Endothelial cell of umbilical vein (primary cell): ENCODE data around the gene CENPK. TPM values are rescaled to one million over a fixed set of nuclear protein-coding genes. Genes with fewer than 3 reads are reported as not detected.
"Not testable (repeated sequence)": the region's sequence is repeated elsewhere in the genome, so short reads cannot be mapped to it uniquely, and the experiment has no call there.

Experiments used
- BruUV-seq: library from RNA; stranded (reverse); fragments of 400-500 nt; replicated peaks from 2 replicates; lab custom pipeline; 2021; lab: Mats Ljungman, UMichigan
- CTCF ChIA-PET: fragments of 300-600, 350-600 bp; sonication (Branson Sonifier 250); formaldehyde crosslinking; loops from one replicate; lab custom pipeline; 2021; ENCODE audit warnings: antibody characterized with exemption, inconsistent platforms; lab: Charles Lee
- POLR2A ChIA-PET: fragments of 300-600, 350-600 bp; sonication (Branson Sonifier 250); formaldehyde crosslinking; loops from one replicate; lab custom pipeline; 2021; ENCODE audit warnings: antibody characterized with exemption, inconsistent platforms; lab: Charles Lee
- DNase-seq: peaks from one replicate; pipeline ENCODE4 v3.0.0-alpha.2; 2011; ENCODE audit warnings: low read depth, low spot score
- FAIRE-seq: peaks from 2 replicates; lab custom pipeline; 2011; peaks lifted over from hg19 to GRCh38; lab: Jason Lieb, UNC
- H2AFZ ChIP-seq: 2 replicates; pipeline ENCODE4 v1.6.0; 2012; ENCODE audit warnings: low read depth, low read length, control low read depth, inconsistent platforms
- H3K27ac ChIP-seq: 2 replicates; pipeline ENCODE4 v1.5.1; 2011; ENCODE audit warnings: low read depth, mild to moderate bottlenecking, control low read depth, low read length, moderate library complexity; ENCODE audit not compliant: insufficient read depth
- H3K27me3 ChIP-seq, 2 experiments: 2 replicates each; pipeline versions ENCODE4 v1.6.0 to v1.6.1; 2011; ENCODE audit warnings: low read length in 2 of 2, mixed read lengths in 1 of 2; ENCODE audit not compliant: control insufficient read depth in 2 of 2, insufficient read depth in 2 of 2
- H3K36me3 ChIP-seq, 2 experiments: 2 replicates in 1 of 2; 3 replicates in 1 of 2; pipeline ENCODE4 v1.5.1; 2011; ENCODE audit warnings: low read length in 2 of 2, mild to moderate bottlenecking in 1 of 2, moderate library complexity in 1 of 2; ENCODE audit not compliant: control insufficient read depth in 2 of 2, insufficient read depth in 2 of 2; ENCODE audit errors: extremely low read depth in 1 of 2
- H3K4me1 ChIP-seq: 3 replicates; pipeline ENCODE4 v1.5.1; 2011; ENCODE audit warnings: mild to moderate bottlenecking, low read length; ENCODE audit not compliant: control insufficient read depth, insufficient read depth; ENCODE audit errors: extremely low read depth
- H3K4me2 ChIP-seq: 2 replicates; pipeline ENCODE4 v1.6.1; 2011; ENCODE audit warnings: low read length, control low read depth, mixed read lengths; ENCODE audit not compliant: insufficient read depth
- H3K4me3 ChIP-seq, 3 experiments: fragments of 200-600 bp in 1 of 3; sonication (generic), shearing (Covaris generic) in 1 of 3; replicated peaks in 1 of 3; 2 replicates each; pipeline ENCODE4 v1.5.1; 2011 to 2016; ENCODE audit warnings: control low read depth in 3 of 3, low read length in 3 of 3, mild to moderate bottlenecking in 2 of 3, inconsistent platforms in 1 of 3, low read depth in 1 of 3, moderate library complexity in 1 of 3; ENCODE audit not compliant: insufficient read depth in 1 of 3
- H3K79me2 ChIP-seq: 2 replicates; pipeline ENCODE4 v1.6.0; 2012; ENCODE audit warnings: low read length, inconsistent platforms; ENCODE audit not compliant: control insufficient read depth, insufficient read depth
- H3K9ac ChIP-seq: replicated peaks from 2 replicates; pipeline ENCODE3; 2011; ENCODE audit warnings: low read length, control low read depth; ENCODE audit not compliant: insufficient read depth; ENCODE audit errors: extremely low read depth
- H3K9me1 ChIP-seq: replicated peaks from 3 replicates; pipeline ENCODE4 v1.6.0; 2011; ENCODE audit warnings: mild to moderate bottlenecking, low read length; ENCODE audit not compliant: control insufficient read depth, insufficient read depth; ENCODE audit errors: extremely low read depth
- H3K9me3 ChIP-seq: replicated peaks from 2 replicates; pipeline ENCODE4 v1.5.1; 2012; ENCODE audit warnings: low read length, inconsistent platforms; ENCODE audit not compliant: control insufficient read depth, insufficient read depth
- H4K20me1 ChIP-seq: replicated peaks from 2 replicates; pipeline ENCODE3; 2011; ENCODE audit warnings: mild to moderate bottlenecking, low read length; ENCODE audit not compliant: control insufficient read depth, insufficient read depth; ENCODE audit errors: extremely low read depth
- FOS ChIP-seq: IDR thresholded peaks from 2 replicates; pipeline ENCODE4 v1.6.1; 2011; ENCODE audit warnings: mild to moderate bottlenecking, low read length, moderate library complexity, borderline replicate concordance; ENCODE audit not compliant: insufficient read depth
- POLR2AphosphoS5 ChIP-seq: IDR thresholded peaks from 2 replicates; pipeline ENCODE4 v1.6.1; 2012; ENCODE audit warnings: low read depth, mild to moderate bottlenecking, control low read depth, low read length, moderate library complexity; ENCODE audit not compliant: insufficient read depth
- dilution Hi-C: fragments of 300-500 bp; cut with MboI; formaldehyde crosslinking; loops from one replicate; pipeline ENCODE4 v1.15.0; 2019; ENCODE audit warnings: low sequenced_read_pairs; ENCODE audit not compliant: extremely low pct_ligation_motif_present
- intact Hi-C: fragments of 100-400 bp; cut with micrococcal nuclease; formaldehyde crosslinking; loops from one replicate; pipeline ENCODE4 v1.10.0; 2022
- polyA plus RNA-seq, 4 experiments: library from polyadenylated mRNA; depleted of rRNA in 3 of 4; stranded (reverse) in 3 of 4; unstranded in 1 of 4; fragments of >200 nt; gene quantifications; 2 replicates each; pipeline versions ENCODE4 v1.2.1 to v1.2.3, GENCODE V29; 2011 to 2012; ENCODE audit warnings: missing spikeins in 1 of 4
- total RNA-seq: library from RNA; stranded (reverse); gene quantifications from 2 replicates; pipeline ENCODE4 v1.2.3, GENCODE V29; 2021

Gene CENPK
- total and polyA plus RNA-seq, 2 donors (not counting 3 experiments of a cell fraction or from before 2014, with no cell fraction given): 8.0 to 50.7 TPM

GRCh38 chr5:65611524-65611923 lies 48.6 kb upstream of the CENPK start:
- no peak for TF ChIP-seq FOS
- no peak for TF ChIP-seq POLR2AphosphoS5
- no peak for FAIRE-seq
- no peak overlapping the region for H2AFZ ChIP-seq
- no TSS peak for BruUV-seq
- H4K20me1 ChIP-seq: no peaks in the 10 kb centered on the region
- no peaks in the 10 kb centered on the region for H3K9me3 ChIP-seq
- no peak overlapping the region for H3K27ac ChIP-seq
- H3K79me2 ChIP-seq: peaks cover 2% of the 10 kb centered on the region
- no peaks in the 10 kb centered on the region for H3K4me1 ChIP-seq
- H3K4me3 ChIP-seq: no peak overlapping the region
- dilution Hi-C loops (no loop called here), intact Hi-C loops (no loop called here)
- no peak for DNase-seq
- H3K27me3 ChIP-seq: no peaks in the 10 kb centered on the region
- ChIA-PET POLR2A (no interaction called here), CTCF (interaction anchor here (1.4 kb wide), 1 partner anchor 22 kb away, joined by 3 read pairs; no protein-coding TSS in a partner anchor)
- no peak overlapping the region for H3K9ac ChIP-seq
- no peaks in the 10 kb centered on the region for H3K9me1 ChIP-seq
- peaks cover 10 to 12% of the 10 kb centered on the region in 2 experiments for H3K36me3 ChIP-seq
- H3K4me2 ChIP-seq: no peak overlapping the region

- POLR2A ChIA-PET, CTCF ChIA-PET, H2AFZ ChIP-seq, H3K9ac ChIP-seq, H3K27ac ChIP-seq, H3K4me1 ChIP-seq, H4K20me1 ChIP-seq, BruUV-seq, H3K27me3 ChIP-seq, H3K36me3 ChIP-seq, H3K9me3 ChIP-seq, H3K4me3 ChIP-seq, H3K9me1 ChIP-seq, H3K4me2 ChIP-seq, FAIRE-seq, intact Hi-C loops, H3K79me2 ChIP-seq, DNase-seq, dilution Hi-C loops: not testable (repeated sequence)
These were observed 38.8 kb upstream of the CENPK start for GRCh38 chr5:65601761-65602160.
